GM19193 (cell line): ENCODE data around the gene ANKRD1.

Experiments used
- POLR2A ChIP-seq: IDR thresholded peaks from 4 replicates; pipeline ENCODE4 v1.6.1; 2011; ENCODE audit not compliant: insufficient read depth, insufficient read length; ENCODE audit errors: extremely low read depth

The ANKRD1 gene

DNA sequence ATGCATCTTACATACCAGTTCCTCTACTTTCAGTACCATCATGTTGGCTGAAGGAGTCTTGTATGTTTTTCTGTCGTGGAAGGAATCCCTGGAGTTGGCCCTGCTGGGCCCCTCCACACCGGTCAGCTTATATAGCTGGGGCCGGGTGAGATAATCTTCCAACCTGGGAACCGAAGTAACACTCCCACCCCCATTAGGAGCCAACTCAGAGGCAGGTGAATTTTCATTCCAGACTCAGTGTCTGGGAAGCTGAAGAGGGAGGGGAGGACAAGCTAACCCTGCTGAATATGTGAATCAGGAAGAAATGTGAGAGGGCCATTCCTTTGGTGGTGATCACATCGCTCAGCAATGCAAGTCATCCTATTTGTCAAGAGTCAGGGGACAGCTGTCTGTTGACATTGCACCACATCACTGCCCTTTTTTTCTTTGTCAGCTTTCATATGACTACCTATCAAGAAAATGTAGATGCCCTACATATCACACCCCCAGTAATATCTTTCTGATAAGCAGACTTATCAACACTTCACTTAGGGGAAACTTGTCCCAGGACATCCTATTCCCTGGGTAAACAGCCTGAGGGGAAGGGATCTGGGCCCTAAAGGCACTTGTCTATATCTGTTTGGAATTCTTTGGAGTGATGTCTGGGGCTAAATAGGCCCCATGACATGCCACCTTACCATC is at the start of gene ANKRD1:
Gene ANKRD1, minus strand, starts transcription at position 102 of the 681 bp plus-strand sequence. Its CDS starts 60 bp downstream, at position 42.
- TF ChIP-seq POLR2A = no peak

DNA sequence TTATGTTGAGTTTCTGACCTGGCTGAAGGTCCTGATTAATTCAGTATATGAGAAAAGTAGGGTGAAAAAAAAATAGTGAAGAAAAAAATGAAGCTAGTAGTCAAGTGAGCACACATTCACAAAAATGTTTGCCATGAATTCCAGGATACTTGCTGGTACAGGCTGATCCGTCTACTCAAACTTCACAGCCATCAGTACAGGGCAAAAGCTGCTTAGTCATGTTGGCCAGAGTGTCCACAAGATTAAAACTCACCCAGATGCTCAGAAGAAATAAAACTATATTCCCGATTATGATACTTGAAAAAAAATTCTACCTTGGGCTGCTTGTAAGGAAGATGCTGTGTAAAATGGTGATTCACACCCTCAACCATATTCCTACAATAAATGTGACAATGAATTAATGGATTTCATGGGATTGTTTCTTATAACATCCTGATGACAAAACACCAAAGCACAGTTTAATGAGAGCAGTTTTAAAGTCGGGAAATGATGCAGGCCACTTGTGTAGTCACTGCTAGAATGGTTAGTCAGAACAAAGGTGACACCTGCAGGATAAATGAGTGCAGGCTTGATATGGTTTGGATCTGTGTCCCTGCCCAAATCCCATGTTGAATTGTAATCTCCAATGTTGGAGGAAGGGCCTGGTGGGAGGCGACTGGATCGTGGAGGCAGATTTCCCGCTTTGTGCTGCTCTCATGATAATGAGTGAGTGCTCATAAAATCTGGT is 49.2 kb upstream of the ANKRD1 start:
- TF ChIP-seq POLR2A = no peak

GRCh38 chr10:90969121-90969534 is 48.2 kb upstream of the ANKRD1 start:
- no peak for TF ChIP-seq POLR2A

GRCh38 chr10:90968328-90969081 is 47.6 kb upstream of the ANKRD1 start:
- no peak for TF ChIP-seq POLR2A

- no peak for TF ChIP-seq POLR2A
Measured at GRCh38 chr10:90967865-90968264, 47.0 kb upstream of the ANKRD1 start.

DNA sequence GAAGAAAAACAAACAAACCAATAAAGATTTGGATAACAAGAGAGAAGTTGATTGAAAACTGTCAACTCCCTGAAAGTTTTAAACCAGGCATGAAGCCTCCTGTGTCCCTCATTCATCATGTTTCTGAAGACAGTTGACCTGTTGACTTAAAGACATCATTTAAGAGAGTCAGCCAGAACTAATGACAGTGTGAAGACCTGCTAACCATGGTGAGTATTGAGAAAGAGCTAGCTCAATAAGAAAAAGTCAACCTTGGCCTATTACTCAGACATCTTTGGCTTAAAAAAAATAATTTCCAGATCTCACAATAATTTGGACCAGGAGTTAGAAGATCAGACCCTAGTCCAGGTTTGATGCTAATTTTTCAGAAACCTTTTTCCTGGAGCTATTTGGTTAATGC is 45.3 kb upstream of the ANKRD1 start:
- TF ChIP-seq POLR2A = no peak

GRCh38 chr10:90965720-90966119 is 44.8 kb upstream of the ANKRD1 start:
- TF ChIP-seq POLR2A = no peak

DNA sequence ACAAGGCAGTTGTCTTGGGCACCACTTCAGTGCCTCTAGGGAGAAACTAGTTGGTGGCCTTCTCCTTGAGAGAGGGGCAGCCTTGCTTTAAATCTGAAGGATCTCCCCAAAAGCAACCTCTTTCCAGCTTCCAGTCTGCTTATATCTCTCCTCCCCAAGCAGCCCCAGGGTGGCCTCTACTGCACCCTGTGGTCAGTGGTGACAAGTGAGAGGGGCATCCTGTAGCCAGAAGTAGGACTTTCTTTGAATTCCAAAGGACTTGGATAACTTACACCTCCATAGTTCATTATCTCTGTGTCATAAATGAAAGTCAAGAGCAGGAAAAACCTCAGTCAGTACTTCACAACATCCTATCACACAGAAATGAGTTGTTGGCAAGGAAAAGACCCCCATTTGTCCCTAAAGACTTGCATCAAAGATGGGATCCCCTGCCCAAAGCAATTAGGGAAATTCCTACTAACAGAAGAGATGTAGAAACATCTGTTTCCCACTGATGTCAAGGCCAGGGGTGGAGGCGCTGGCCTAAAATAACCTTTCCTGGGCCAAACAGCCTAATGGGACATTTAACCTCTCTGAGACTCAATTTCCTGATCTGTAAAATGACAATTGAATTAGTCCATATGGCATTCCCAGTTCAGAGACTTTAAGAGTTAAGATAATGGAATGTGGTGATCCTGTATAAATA is 44.0 kb upstream of the ANKRD1 start:
- no peak for TF ChIP-seq POLR2A

- TF ChIP-seq POLR2A = no peak
Measured at GRCh38 chr10:90963331-90963730, 42.4 kb upstream of the ANKRD1 start.

GRCh38 chr10:90960355-90960814 is 39.5 kb upstream of the ANKRD1 start:
- no peak for TF ChIP-seq POLR2A

DNA sequence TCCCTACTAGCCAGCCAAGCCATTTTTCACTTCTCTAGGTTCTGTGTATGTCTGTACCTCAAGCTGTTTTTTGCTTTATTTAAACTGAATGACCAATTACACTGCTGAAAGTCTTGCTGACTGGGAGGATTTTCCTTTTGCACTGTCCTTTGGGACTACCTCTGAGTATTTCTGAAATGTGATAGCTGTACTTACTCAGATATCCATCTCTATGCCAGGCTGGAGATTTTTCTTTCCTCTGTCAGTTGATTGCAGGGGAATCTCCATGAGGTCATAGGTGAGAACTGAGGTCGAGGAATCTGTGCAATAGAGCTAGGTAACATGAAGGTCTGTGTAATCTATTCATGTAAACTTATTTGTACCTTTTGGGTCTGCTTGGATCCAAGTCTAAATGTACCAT is 38.9 kb upstream of the ANKRD1 start:
- TF ChIP-seq POLR2A = no peak

- no peak for TF ChIP-seq POLR2A
Measured at GRCh38 chr10:90958781-90959180, 37.9 kb upstream of the ANKRD1 start.

GRCh38 chr10:90947030-90947960 is 26.4 kb upstream of the ANKRD1 start:
- TF ChIP-seq POLR2A = no peak
